Endothelial cell of umbilical vein (primary cell): ENCODE measurements around the gene KCTD10.

Source experiments
- EZH2 ChIP-seq: IDR thresholded peaks from 2 replicates; pipeline ENCODE4 v1.6.1; 2012; ENCODE audit warnings: borderline replicate concordance, low read depth, mild to moderate bottlenecking, moderate library complexity, low read length, inconsistent platforms; ENCODE audit not compliant: severe bottlenecking
- FOS ChIP-seq: IDR thresholded peaks from 2 replicates; pipeline ENCODE4 v1.6.1; 2011; ENCODE audit warnings: mild to moderate bottlenecking, low read length, moderate library complexity, borderline replicate concordance; ENCODE audit not compliant: insufficient read depth
- MYC ChIP-seq: IDR thresholded peaks from one replicate; pipeline ENCODE4 v1.6.1; 2011; ENCODE audit warnings: mild to moderate bottlenecking, low read depth, low read length
- POLR2A ChIP-seq: IDR thresholded peaks from 2 replicates; pipeline ENCODE4 v1.6.1; 2012; ENCODE audit warnings: low read depth, mild to moderate bottlenecking, control low read depth, low read length
- POLR2AphosphoS5 ChIP-seq: IDR thresholded peaks from 2 replicates; pipeline ENCODE4 v1.6.1; 2012; ENCODE audit warnings: low read depth, mild to moderate bottlenecking, control low read depth, low read length, moderate library complexity; ENCODE audit not compliant: insufficient read depth
- TF ChIP-seq, protein P1 (sequence below), 2 donors: IDR thresholded peaks; 1 replicate in 1 of 2; 2 replicates in 1 of 2; pipeline ENCODE4 v1.5.1; 2011; ENCODE audit warnings: low read length in 2 of 2, mild to moderate bottlenecking in 2 of 2, moderate library complexity in 2 of 2, control low read depth in 1 of 2, inconsistent platforms in 1 of 2, low read depth in 1 of 2; ENCODE audit not compliant: insufficient read depth in 1 of 2; ENCODE audit errors: extremely low read depth in 1 of 2
- TF ChIP-seq, protein P2 (sequence below): IDR thresholded peaks from 2 replicates; pipeline ENCODE4 v1.6.1; 2011; ENCODE audit not compliant: insufficient read depth, insufficient read length

DNA sequence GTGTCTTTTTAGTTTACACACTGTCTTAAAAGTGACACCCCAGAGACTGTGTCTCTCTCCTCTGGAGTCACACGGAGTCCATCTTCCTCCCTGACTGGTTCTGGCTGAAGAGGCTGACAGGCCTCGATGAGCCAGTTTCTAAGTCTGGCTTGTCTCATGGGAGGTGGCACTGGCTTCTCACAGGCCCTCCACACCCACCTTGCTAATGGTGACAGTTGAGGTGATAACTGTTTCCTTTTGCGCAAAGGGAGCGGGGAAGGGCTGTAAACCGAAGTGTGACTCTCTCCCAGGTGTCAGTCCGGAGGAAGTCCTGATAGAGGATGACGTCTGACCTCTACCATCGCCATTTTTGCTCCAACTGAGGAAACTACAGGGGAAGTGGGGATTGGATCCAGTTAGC, 30.2 kb downstream of the KCTD10 start:
- TF ChIP-seq, protein P1, sequence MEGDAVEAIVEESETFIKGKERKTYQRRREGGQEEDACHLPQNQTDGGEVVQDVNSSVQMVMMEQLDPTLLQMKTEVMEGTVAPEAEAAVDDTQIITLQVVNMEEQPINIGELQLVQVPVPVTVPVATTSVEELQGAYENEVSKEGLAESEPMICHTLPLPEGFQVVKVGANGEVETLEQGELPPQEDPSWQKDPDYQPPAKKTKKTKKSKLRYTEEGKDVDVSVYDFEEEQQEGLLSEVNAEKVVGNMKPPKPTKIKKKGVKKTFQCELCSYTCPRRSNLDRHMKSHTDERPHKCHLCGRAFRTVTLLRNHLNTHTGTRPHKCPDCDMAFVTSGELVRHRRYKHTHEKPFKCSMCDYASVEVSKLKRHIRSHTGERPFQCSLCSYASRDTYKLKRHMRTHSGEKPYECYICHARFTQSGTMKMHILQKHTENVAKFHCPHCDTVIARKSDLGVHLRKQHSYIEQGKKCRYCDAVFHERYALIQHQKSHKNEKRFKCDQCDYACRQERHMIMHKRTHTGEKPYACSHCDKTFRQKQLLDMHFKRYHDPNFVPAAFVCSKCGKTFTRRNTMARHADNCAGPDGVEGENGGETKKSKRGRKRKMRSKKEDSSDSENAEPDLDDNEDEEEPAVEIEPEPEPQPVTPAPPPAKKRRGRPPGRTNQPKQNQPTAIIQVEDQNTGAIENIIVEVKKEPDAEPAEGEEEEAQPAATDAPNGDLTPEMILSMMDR (IDR thresholded peaks at IDR 0.05; ENCODE audit: extremely low read depth in 1 of 2, insufficient read depth in 1 of 2, low read depth in 1 of 2, low read length in 2 of 2), result no peak
- TF ChIP-seq EZH2 (no peak), POLR2A (no peak), POLR2AphosphoS5 (no peak), FOS (no peak), MYC (no peak)
- TF ChIP-seq, protein P2, sequence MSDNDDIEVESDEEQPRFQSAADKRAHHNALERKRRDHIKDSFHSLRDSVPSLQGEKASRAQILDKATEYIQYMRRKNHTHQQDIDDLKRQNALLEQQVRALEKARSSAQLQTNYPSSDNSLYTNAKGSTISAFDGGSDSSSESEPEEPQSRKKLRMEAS, result no peak
